Astrocyte (in vitro differentiated cells and primary cell): Measurements from ENCODE around the gene MUC16.

Experiments
- CTCF ChIP-seq: IDR thresholded peaks from 2 replicates; pipeline ENCODE4 v1.5.1; 2011; ENCODE audit warnings: low read depth, mild to moderate bottlenecking, inconsistent platforms, low read length, moderate library complexity; ENCODE audit not compliant: insufficient read depth
- EZH2 ChIP-seq: IDR thresholded peaks from 2 replicates; pipeline ENCODE4 v1.6.1; 2012; ENCODE audit warnings: mild to moderate bottlenecking, low read length, inconsistent platforms; ENCODE audit not compliant: insufficient read depth

- no peak for TF ChIP-seq CTCF
- TF ChIP-seq EZH2, result no peak
Observed at GRCh38 chr19:9011875-9012274, 1.7 kb upstream of the MUC16 start.
